Embryonic facial prominence (tissue), 1 donor: ENCODE results near the gene PRLR.

Source experiments
- DNase-seq: peaks from one replicate; pipeline ENCODE4 v3.0.0-alpha.2; 2016; ENCODE audit errors: extremely low spot score

PRLR gene

GRCh38 chr5:35233601-35234000, 3.3 kb upstream of the PRLR start:
- no peak for DNase-seq

GRCh38 chr5:35233121-35233520, 2.8 kb upstream of the PRLR start:
- no peak for DNase-seq

GRCh38 chr5:35232124-35232523, 1.8 kb upstream of the PRLR start:
- no peak for DNase-seq

- no peak for DNase-seq
These were observed 930 bp downstream of the PRLR start for GRCh38 chr5:35229076-35230037.

- no peak for DNase-seq
These were observed 2.0 kb downstream of the PRLR start for GRCh38 chr5:35228310-35228709.

GRCh38 chr5:35227720-35228119, 2.6 kb downstream of the PRLR start:
- no peak for DNase-seq

GRCh38 chr5:35223787-35224395, 6.4 kb downstream of the PRLR start:
- DNase-seq = no peak

GRCh38 chr5:35220967-35221366, 9.3 kb downstream of the PRLR start:
- no peak for DNase-seq

GRCh38 chr5:35218981-35219380, 11.3 kb downstream of the PRLR start:
- no peak for DNase-seq

GRCh38 chr5:35214051-35214450, 16.2 kb downstream of the PRLR start:
- DNase-seq = no peak

GRCh38 chr5:35213608-35214007, 16.7 kb downstream of the PRLR start:
- no peak for DNase-seq

GRCh38 chr5:35212122-35212982, 17.9 kb downstream of the PRLR start:
- DNase-seq = no peak

- no peak for DNase-seq
These were observed 20.4 kb downstream of the PRLR start for GRCh38 chr5:35209862-35210261.

- no peak for DNase-seq
These were observed 24.7 kb downstream of the PRLR start for GRCh38 chr5:35205606-35206005.

GRCh38 chr5:35205186-35205585, 25.1 kb downstream of the PRLR start:
- no peak for DNase-seq

GRCh38 chr5:35203403-35203802, 26.9 kb downstream of the PRLR start:
- no peak for DNase-seq

- DNase-seq = no peak
These were observed 27.8 kb downstream of the PRLR start for GRCh38 chr5:35202319-35203111.

GRCh38 chr5:35201291-35201690, 29.0 kb downstream of the PRLR start:
- DNase-seq = no peak

- DNase-seq = no peak
These were observed 30.4 kb downstream of the PRLR start for GRCh38 chr5:35199886-35200285.

GRCh38 chr5:35198686-35199085, 31.6 kb downstream of the PRLR start:
- DNase-seq = peak; percentile 24

- no peak for DNase-seq
These were observed 32.2 kb downstream of the PRLR start for GRCh38 chr5:35198075-35198474.
